ENCODE results near the gene SLC4A2.

DNA sequence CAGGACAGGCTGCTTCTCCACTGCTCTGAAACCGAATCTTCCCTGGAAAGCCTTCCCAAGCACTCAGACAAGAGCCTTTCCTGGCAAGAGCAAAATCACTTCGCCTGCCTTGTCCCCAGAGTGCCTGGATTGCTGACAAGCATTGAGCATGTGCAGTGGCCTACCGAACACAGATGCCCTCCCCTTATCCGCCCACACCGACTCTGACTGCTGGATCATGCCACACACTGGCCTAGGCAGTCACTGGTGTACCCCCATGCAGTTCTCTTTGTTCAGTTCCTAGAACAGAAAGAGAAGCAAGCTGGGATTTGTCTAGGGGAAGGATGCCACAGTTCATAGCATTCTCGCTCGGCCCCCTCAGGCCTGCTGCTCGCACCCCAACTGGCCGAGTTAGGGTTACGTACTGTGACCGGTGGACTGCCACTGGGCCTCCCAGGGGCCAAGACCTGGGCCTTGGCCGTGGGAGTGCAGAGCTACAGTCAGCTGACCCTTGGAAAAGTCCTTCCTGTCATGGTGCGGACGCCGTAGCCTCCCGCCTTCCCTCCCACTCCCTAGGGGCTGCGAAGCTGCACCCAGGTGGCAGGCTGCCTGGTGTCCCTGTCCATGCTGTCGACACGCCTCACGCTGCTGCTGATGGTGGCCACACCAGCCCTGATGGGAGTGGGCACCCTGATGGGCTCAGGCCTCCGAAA, 24.2 kb upstream of the SLC4A2 start:
- TF ChIP-seq CTCF (IDR thresholded peaks at IDR 0.05; ENCODE audit: low read length), result no peak
- no peak for TF ChIP-seq EZH2phosphoT487 (IDR thresholded peaks at IDR 0.05; ENCODE audit: low read length)

All from MM.1S (cell line).